Liver (tissue), 3 donors: ENCODE measurements around the gene CD247.

ENCODE experiments used
- CTCF ChIP-seq: fragments of 150-350 bp; IDR thresholded peaks from 2 replicates; pipeline ENCODE4 v1.5.1; 2017; ENCODE audit warnings: improper control_type of control experiment, low read depth, low read length; ENCODE audit not compliant: missing input control
- EGR1 ChIP-seq, 2 donors: IDR thresholded peaks; 2 replicates each; pipeline ENCODE4 v1.6.1; 2016 to 2018; ENCODE audit warnings: antibody characterized with exemption in 2 of 2, low read depth in 2 of 2
- RAD21 ChIP-seq, 2 donors: IDR thresholded peaks; 2 replicates each; pipeline ENCODE4 v1.6.1; 2016; ENCODE audit warnings: antibody characterized with exemption in 2 of 2, mild to moderate bottlenecking in 2 of 2
- RXRA ChIP-seq, 2 donors: IDR thresholded peaks; 2 replicates each; pipeline ENCODE4 v1.6.1; 2017 to 2018; ENCODE audit warnings: antibody characterized with exemption in 2 of 2, mild to moderate bottlenecking in 1 of 2
- TAF1 ChIP-seq: conservative IDR thresholded peaks from 2 replicates; pipeline ENCODE4 v1.6.1; 2016; ENCODE audit warnings: antibody characterized with exemption, mild to moderate bottlenecking
- YY1 ChIP-seq: IDR thresholded peaks from 2 replicates; pipeline ENCODE4 v1.6.1; 2016; ENCODE audit warnings: antibody characterized with exemption, mild to moderate bottlenecking
- TF ChIP-seq, protein P1 (sequence below): IDR thresholded peaks from 2 replicates; pipeline ENCODE4 v1.6.1; 2016; ENCODE audit warnings: antibody characterized with exemption
- TF ChIP-seq, protein P2 (sequence below): IDR thresholded peaks from 2 replicates; pipeline ENCODE4 v1.6.1; 2016; ENCODE audit warnings: antibody characterized with exemption, mild to moderate bottlenecking
- TF ChIP-seq, protein P3 (sequence below): IDR thresholded peaks from 2 replicates; pipeline ENCODE4 v1.6.1; 2016; ENCODE audit warnings: antibody characterized with exemption
- donor health status: healthy.
- donor health status: healthy.

DNA sequence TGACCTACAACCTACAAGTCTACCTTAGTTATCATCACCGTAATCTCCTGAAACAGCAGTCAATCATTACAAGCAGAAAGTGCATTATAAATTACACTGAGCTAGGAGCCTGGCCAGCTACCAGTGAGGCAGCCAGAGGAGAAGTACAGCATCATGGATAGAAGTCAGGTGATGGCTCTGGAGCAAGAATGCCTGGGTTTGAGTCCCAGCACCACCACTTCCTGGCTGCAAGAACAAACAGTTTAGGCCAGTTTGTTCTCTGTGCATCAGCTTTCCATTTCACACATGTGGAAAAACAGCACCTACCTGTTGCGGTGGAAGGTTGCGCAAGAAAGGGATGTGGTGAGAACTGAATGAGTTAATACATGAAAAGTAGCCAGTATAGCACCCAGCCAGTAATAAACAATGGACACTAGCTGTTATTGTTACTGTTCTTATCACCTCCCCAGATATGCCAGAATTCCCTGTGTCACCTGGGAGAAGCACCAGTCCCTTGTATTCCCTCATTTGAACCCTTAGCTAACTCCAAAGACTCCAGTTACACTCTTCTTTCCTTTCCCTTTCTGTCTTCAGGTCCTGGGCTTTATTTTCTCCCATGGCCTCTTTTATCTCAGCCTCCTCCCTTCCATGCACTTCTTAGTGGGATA is 26.2 kb upstream of the CD247 start:
- no peak for TF ChIP-seq CTCF
- TF ChIP-seq, protein P1, sequence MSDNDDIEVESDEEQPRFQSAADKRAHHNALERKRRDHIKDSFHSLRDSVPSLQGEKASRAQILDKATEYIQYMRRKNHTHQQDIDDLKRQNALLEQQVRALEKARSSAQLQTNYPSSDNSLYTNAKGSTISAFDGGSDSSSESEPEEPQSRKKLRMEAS = no peak
- no peak for TF ChIP-seq TAF1
- TF ChIP-seq, protein P2, sequence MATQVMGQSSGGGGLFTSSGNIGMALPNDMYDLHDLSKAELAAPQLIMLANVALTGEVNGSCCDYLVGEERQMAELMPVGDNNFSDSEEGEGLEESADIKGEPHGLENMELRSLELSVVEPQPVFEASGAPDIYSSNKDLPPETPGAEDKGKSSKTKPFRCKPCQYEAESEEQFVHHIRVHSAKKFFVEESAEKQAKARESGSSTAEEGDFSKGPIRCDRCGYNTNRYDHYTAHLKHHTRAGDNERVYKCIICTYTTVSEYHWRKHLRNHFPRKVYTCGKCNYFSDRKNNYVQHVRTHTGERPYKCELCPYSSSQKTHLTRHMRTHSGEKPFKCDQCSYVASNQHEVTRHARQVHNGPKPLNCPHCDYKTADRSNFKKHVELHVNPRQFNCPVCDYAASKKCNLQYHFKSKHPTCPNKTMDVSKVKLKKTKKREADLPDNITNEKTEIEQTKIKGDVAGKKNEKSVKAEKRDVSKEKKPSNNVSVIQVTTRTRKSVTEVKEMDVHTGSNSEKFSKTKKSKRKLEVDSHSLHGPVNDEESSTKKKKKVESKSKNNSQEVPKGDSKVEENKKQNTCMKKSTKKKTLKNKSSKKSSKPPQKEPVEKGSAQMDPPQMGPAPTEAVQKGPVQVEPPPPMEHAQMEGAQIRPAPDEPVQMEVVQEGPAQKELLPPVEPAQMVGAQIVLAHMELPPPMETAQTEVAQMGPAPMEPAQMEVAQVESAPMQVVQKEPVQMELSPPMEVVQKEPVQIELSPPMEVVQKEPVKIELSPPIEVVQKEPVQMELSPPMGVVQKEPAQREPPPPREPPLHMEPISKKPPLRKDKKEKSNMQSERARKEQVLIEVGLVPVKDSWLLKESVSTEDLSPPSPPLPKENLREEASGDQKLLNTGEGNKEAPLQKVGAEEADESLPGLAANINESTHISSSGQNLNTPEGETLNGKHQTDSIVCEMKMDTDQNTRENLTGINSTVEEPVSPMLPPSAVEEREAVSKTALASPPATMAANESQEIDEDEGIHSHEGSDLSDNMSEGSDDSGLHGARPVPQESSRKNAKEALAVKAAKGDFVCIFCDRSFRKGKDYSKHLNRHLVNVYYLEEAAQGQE = no peak
- TF ChIP-seq, protein P3, sequence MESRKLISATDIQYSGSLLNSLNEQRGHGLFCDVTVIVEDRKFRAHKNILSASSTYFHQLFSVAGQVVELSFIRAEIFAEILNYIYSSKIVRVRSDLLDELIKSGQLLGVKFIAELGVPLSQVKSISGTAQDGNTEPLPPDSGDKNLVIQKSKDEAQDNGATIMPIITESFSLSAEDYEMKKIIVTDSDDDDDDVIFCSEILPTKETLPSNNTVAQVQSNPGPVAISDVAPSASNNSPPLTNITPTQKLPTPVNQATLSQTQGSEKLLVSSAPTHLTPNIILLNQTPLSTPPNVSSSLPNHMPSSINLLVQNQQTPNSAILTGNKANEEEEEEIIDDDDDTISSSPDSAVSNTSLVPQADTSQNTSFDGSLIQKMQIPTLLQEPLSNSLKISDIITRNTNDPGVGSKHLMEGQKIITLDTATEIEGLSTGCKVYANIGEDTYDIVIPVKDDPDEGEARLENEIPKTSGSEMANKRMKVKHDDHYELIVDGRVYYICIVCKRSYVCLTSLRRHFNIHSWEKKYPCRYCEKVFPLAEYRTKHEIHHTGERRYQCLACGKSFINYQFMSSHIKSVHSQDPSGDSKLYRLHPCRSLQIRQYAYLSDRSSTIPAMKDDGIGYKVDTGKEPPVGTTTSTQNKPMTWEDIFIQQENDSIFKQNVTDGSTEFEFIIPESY = no peak
- TF ChIP-seq YY1 = no peak
- no peak for TF ChIP-seq EGR1 (IDR thresholded peaks at IDR 0.05; ENCODE audit: low read depth in 2 of 2)
- TF ChIP-seq RXRA (IDR thresholded peaks at IDR 0.05) = no peak
- no peak for TF ChIP-seq RAD21 (IDR thresholded peaks at IDR 0.05)
